WTC11 (cell line): ENCODE measurements around the gene SYT9. TPM values are rescaled to one million over a fixed set of nuclear protein-coding genes. Genes with fewer than 3 reads are reported as not detected.

Experiments
- microRNA-seq: library from miRNA; unstranded; fragments of <30 nt; microRNA quantifications from one replicate; pipeline ENCODE4 v1.2.0, GENCODE V29; 2022; ENCODE audit warnings: borderline number of aligned reads
- total RNA-seq: library from RNA; stranded (reverse); gene quantifications from 3 replicates; pipeline ENCODE4 v1.2.3, GENCODE V29; 2021

Gene SYT9
- total RNA-seq, 1 experiment from 2014 or later, result 1.3 TPM

Small RNA genes within 50 kb of the gene (microRNA-seq; reads per million reads assigned to microRNA genes)
- gene MIR302E, result 1.7 reads per million

Other genes starting within 250 kb of the SYT9 start
- gene ZNF214, start 231.6 kb upstream of the SYT9 start, total RNA-seq, result 3.5 to 4.1 TPM (median 4.0 TPM) in 3 replicates
- gene NLRP14, start 231.4 kb upstream of the SYT9 start, total RNA-seq, result 0.05 to 0.16 TPM (median 0.07 TPM) in 3 replicates
- not detected in 3 replicates for gene RBMXL2, start 162.9 kb upstream of the SYT9 start, total RNA-seq
- 0.16 to 0.18 TPM in 2 of 3 replicates, not detected in the other for gene OLFML1, start 233.6 kb downstream of the SYT9 start, total RNA-seq